Mesendoderm (in vitro differentiated cells): ENCODE data around the gene HERC6.

ENCODE experiments used
- DNase-seq: peaks from one replicate; pipeline ENCODE4 v3.0.0; 2013
- H2AK5ac ChIP-seq: 2 replicates; pipeline ENCODE4 v1.6.1; 2013; ENCODE audit warnings: low read length, inconsistent platforms
- H2BK120ac ChIP-seq: 2 replicates; pipeline ENCODE4 v1.6.1; 2013; ENCODE audit warnings: low read depth, mild to moderate bottlenecking, low read length, moderate library complexity, mixed read lengths
- H2BK15ac ChIP-seq: replicated peaks from 2 replicates; pipeline ENCODE4 v1.6.1; 2013; ENCODE audit warnings: low read depth, mild to moderate bottlenecking, moderate library complexity
- H2BK5ac ChIP-seq: 2 replicates; pipeline ENCODE4 v1.6.1; 2013; ENCODE audit warnings: low read length, inconsistent platforms
- H3K18ac ChIP-seq: 2 replicates; pipeline ENCODE4 v1.6.1; 2013; ENCODE audit warnings: mild to moderate bottlenecking, low read length, mixed read lengths
- H3K23ac ChIP-seq: one replicate; pipeline ENCODE4 v1.6.1; 2013; ENCODE audit warnings: low read length
- H3K27ac ChIP-seq: 2 replicates; pipeline ENCODE4 v1.5.1; 2013; ENCODE audit warnings: low read depth, mild to moderate bottlenecking, inconsistent platforms, low read length, moderate library complexity
- H3K27me3 ChIP-seq: 2 replicates; pipeline ENCODE4 v1.6.1; 2013; ENCODE audit warnings: low read length, control low read depth, mild to moderate bottlenecking, inconsistent platforms; ENCODE audit not compliant: insufficient read depth, poor library complexity
- H3K36me3 ChIP-seq: 2 replicates; pipeline ENCODE4 v1.6.1; 2013; ENCODE audit warnings: low read length, inconsistent platforms; ENCODE audit not compliant: control insufficient read depth, insufficient read depth
- H3K4ac ChIP-seq: one replicate; pipeline ENCODE4 v1.6.1; 2013; ENCODE audit warnings: low read depth, mild to moderate bottlenecking, low read length, moderate library complexity
- H3K4me1 ChIP-seq: 2 replicates; pipeline ENCODE4 v1.6.1; 2013; ENCODE audit warnings: low read depth, low read length, inconsistent platforms; ENCODE audit not compliant: control insufficient read depth
- H3K4me2 ChIP-seq: 2 replicates; pipeline ENCODE4 v1.6.1; 2013; ENCODE audit warnings: low read length
- H3K4me3 ChIP-seq: 2 replicates; pipeline ENCODE4 v1.5.1; 2013; ENCODE audit warnings: mild to moderate bottlenecking, low read length
- H3K56ac ChIP-seq: one replicate; pipeline ENCODE4 v1.6.1; 2013; ENCODE audit warnings: low read length
- H3K79me1 ChIP-seq: 2 replicates; pipeline ENCODE4 v1.6.1; 2013; ENCODE audit warnings: low read length, inconsistent platforms
- H3K79me2 ChIP-seq: 2 replicates; pipeline ENCODE4 v1.6.1; 2013; ENCODE audit warnings: mild to moderate bottlenecking, low read length; ENCODE audit not compliant: control insufficient read depth, insufficient read depth
- H3K9ac ChIP-seq: 2 replicates; pipeline ENCODE4 v1.6.1; 2013; ENCODE audit warnings: low read length, inconsistent platforms
- H4K5ac ChIP-seq: one replicate; pipeline ENCODE4 v1.6.1; 2013; ENCODE audit warnings: low read length
- H4K8ac ChIP-seq: one replicate; pipeline ENCODE4 v1.6.1; 2013; ENCODE audit warnings: low read depth, mild to moderate bottlenecking, control low read depth, low read length, moderate library complexity
- WGBS: extraction: QIAGEN DNeasy Blood & Tissue Kit; methylation state at CpG from one replicate; pipeline ENCODE4 v1.1.7; 2013; ENCODE audit warnings: low lambda C conversion rate, missing lambda C conversion rate; ENCODE audit not compliant: insufficient coverage; ENCODE audit errors: extremely low coverage; 5-methylcytosine and 5-hydroxymethylcytosine counted together

The HERC6 gene

GRCh38 chr4:88415982-88416381 lies 37.3 kb downstream of the HERC6 start:
- H3K79me1 ChIP-seq = no peaks in the 10 kb centered on the region
- H3K27ac ChIP-seq = no peak overlapping the region
- H4K8ac ChIP-seq = no peak overlapping the region
- H3K4me2 ChIP-seq = no peak overlapping the region
- no peak overlapping the region for H4K5ac ChIP-seq
- no peaks in the 10 kb centered on the region for H3K4me1 ChIP-seq
- no peaks in the 10 kb centered on the region for H3K27me3 ChIP-seq
- H3K23ac ChIP-seq = no peak overlapping the region
- H3K79me2 ChIP-seq = no peaks in the 10 kb centered on the region
- no peaks in the 10 kb centered on the region for H3K36me3 ChIP-seq
- H2AK5ac ChIP-seq = no peak overlapping the region
- H2BK120ac ChIP-seq = no peak overlapping the region
- H2BK15ac ChIP-seq = no peak overlapping the region
- no peak overlapping the region for H3K4me3 ChIP-seq
- WGBS = no CpG with 5 or more reads among the region's 2 CpGs
- no peak overlapping the region for H2BK5ac ChIP-seq
- DNase-seq = no peak
- H3K9ac ChIP-seq = no peak overlapping the region
- no peak overlapping the region for H3K56ac ChIP-seq
- no peak overlapping the region for H3K4ac ChIP-seq
- H3K18ac ChIP-seq = no peak overlapping the region

GRCh38 chr4:88418411-88418810 lies 39.8 kb downstream of the HERC6 start:
- H3K27ac ChIP-seq = no peak overlapping the region
- H3K18ac ChIP-seq = no peak overlapping the region
- H3K79me1 ChIP-seq = no peaks in the 10 kb centered on the region
- no peak overlapping the region for H4K5ac ChIP-seq
- DNase-seq = no peak
- WGBS = no CpG with 5 or more reads among the region's 3 CpGs
- no peaks in the 10 kb centered on the region for H3K79me2 ChIP-seq
- no peak overlapping the region for H3K9ac ChIP-seq
- H4K8ac ChIP-seq = no peak overlapping the region
- no peak overlapping the region for H3K4ac ChIP-seq
- H3K36me3 ChIP-seq = no peaks in the 10 kb centered on the region
- H2BK5ac ChIP-seq = no peak overlapping the region
- H3K4me3 ChIP-seq = no peak overlapping the region
- no peak overlapping the region for H3K4me2 ChIP-seq
- H2BK120ac ChIP-seq = no peak overlapping the region
- H3K27me3 ChIP-seq = no peaks in the 10 kb centered on the region
- H2BK15ac ChIP-seq = no peak overlapping the region
- H3K4me1 ChIP-seq = no peaks in the 10 kb centered on the region
- no peak overlapping the region for H2AK5ac ChIP-seq
- no peak overlapping the region for H3K23ac ChIP-seq
- H3K56ac ChIP-seq = no peak overlapping the region

GRCh38 chr4:88419874-88420273 lies 41.2 kb downstream of the HERC6 start:
- Histone ChIP-seq H3K79me2 (no peaks in the 10 kb centered on the region), H3K79me1 (no peaks in the 10 kb centered on the region), H2BK5ac (no peak overlapping the region), H3K4me2 (no peak overlapping the region), H3K18ac (no peak overlapping the region), H3K9ac (no peak overlapping the region), H2BK15ac (no peak overlapping the region), H3K27ac (no peak overlapping the region), H3K27me3 (no peaks in the 10 kb centered on the region), H3K4me1 (no peaks in the 10 kb centered on the region), H2AK5ac (no peak overlapping the region), H3K4ac (no peak overlapping the region), H4K8ac (no peak overlapping the region), H3K36me3 (no peaks in the 10 kb centered on the region), H2BK120ac (no peak overlapping the region), H3K56ac (no peak overlapping the region), H3K4me3 (no peak overlapping the region), H4K5ac (no peak overlapping the region), H3K23ac (no peak overlapping the region)
- no CpG with 5 or more reads among the region's 5 CpGs for WGBS
- no peak for DNase-seq

GRCh38 chr4:88420844-88421243 lies 42.2 kb downstream of the HERC6 start:
- H3K4me2 ChIP-seq = no peak overlapping the region
- no peaks in the 10 kb centered on the region for H3K27me3 ChIP-seq
- H3K79me2 ChIP-seq = no peaks in the 10 kb centered on the region
- H3K4me3 ChIP-seq = no peak overlapping the region
- no peaks in the 10 kb centered on the region for H3K4me1 ChIP-seq
- H3K27ac ChIP-seq = no peak overlapping the region
- no CpG with 5 or more reads among the region's 1 CpG for WGBS
- no peak overlapping the region for H3K23ac ChIP-seq
- no peak overlapping the region for H2BK5ac ChIP-seq
- H3K56ac ChIP-seq = no peak overlapping the region
- H2BK120ac ChIP-seq = no peak overlapping the region
- H3K4ac ChIP-seq = no peak overlapping the region
- no peak overlapping the region for H2BK15ac ChIP-seq
- no peak overlapping the region for H4K8ac ChIP-seq
- no peaks in the 10 kb centered on the region for H3K36me3 ChIP-seq
- H3K79me1 ChIP-seq = no peaks in the 10 kb centered on the region
- no peak overlapping the region for H3K18ac ChIP-seq
- no peak overlapping the region for H2AK5ac ChIP-seq
- no peak for DNase-seq
- no peak overlapping the region for H4K5ac ChIP-seq
- no peak overlapping the region for H3K9ac ChIP-seq

GRCh38 chr4:88422403-88422802 lies 43.8 kb downstream of the HERC6 start:
- H4K8ac ChIP-seq = no peak overlapping the region
- H3K9ac ChIP-seq = no peak overlapping the region
- H3K18ac ChIP-seq = no peak overlapping the region
- no peak overlapping the region for H3K4ac ChIP-seq
- H4K5ac ChIP-seq = no peak overlapping the region
- no peak overlapping the region for H2BK120ac ChIP-seq
- H3K56ac ChIP-seq = no peak overlapping the region
- H3K27ac ChIP-seq = no peak overlapping the region
- no peak overlapping the region for H3K23ac ChIP-seq
- DNase-seq = no peak
- no peaks in the 10 kb centered on the region for H3K79me1 ChIP-seq
- H3K36me3 ChIP-seq = no peaks in the 10 kb centered on the region
- no peak overlapping the region for H3K4me3 ChIP-seq
- H3K4me2 ChIP-seq = no peak overlapping the region
- no peaks in the 10 kb centered on the region for H3K79me2 ChIP-seq
- no peak overlapping the region for H2BK5ac ChIP-seq
- no peaks in the 10 kb centered on the region for H3K4me1 ChIP-seq
- no peak overlapping the region for H2AK5ac ChIP-seq
- no peaks in the 10 kb centered on the region for H3K27me3 ChIP-seq
- no peak overlapping the region for H2BK15ac ChIP-seq
- no CpG with 5 or more reads among the region's 2 CpGs for WGBS

- no peak overlapping the region for H4K5ac ChIP-seq
- no peak overlapping the region for H3K4me2 ChIP-seq
- H3K56ac ChIP-seq = no peak overlapping the region
- H3K79me1 ChIP-seq = no peaks in the 10 kb centered on the region
- no peak overlapping the region for H3K4ac ChIP-seq
- H3K27ac ChIP-seq = no peak overlapping the region
- H2BK120ac ChIP-seq = no peak overlapping the region
- no peak overlapping the region for H3K23ac ChIP-seq
- no peaks in the 10 kb centered on the region for H3K79me2 ChIP-seq
- no peaks in the 10 kb centered on the region for H3K36me3 ChIP-seq
- no CpG with 5 or more reads among the region's 1 CpG for WGBS
- no peaks in the 10 kb centered on the region for H3K4me1 ChIP-seq
- DNase-seq = no peak
- H2BK15ac ChIP-seq = no peak overlapping the region
- no peak overlapping the region for H3K4me3 ChIP-seq
- no peak overlapping the region for H4K8ac ChIP-seq
- H3K27me3 ChIP-seq = no peaks in the 10 kb centered on the region
- no peak overlapping the region for H2BK5ac ChIP-seq
- H3K9ac ChIP-seq = no peak overlapping the region
- H3K18ac ChIP-seq = no peak overlapping the region
- no peak overlapping the region for H2AK5ac ChIP-seq
Observed at GRCh38 chr4:88429401-88429800, 50.7 kb downstream of the HERC6 start.
